Heart left ventricle (tissue), 13 donors: ENCODE measurements around the gene WDR41.

Source experiments
- CTCF ChIP-seq, 12 donors: fragments of 200-600 bp; sonication (generic) in 4 of 12; IDR thresholded peaks; one replicate each; pipeline versions ENCODE4 v1.5.0 to v1.8.0; 2018 to 2022; ENCODE audit warnings: antibody characterized with exemption in 12 of 12, mild to moderate bottlenecking in 5 of 12
- POLR2A ChIP-seq, 2 donors: fragments of 450-650 bp; IDR thresholded peaks; one replicate each; pipeline ENCODE4 v1.6.1; 2017; ENCODE audit warnings: antibody characterized with exemption in 2 of 2, mild to moderate bottlenecking in 2 of 2, moderate library complexity in 2 of 2
- donor health status: ischemic (EF 13 %, LVEDD 7.1; RV severe dilation, severe dysfunction).
- donor health status: DM: no; HTN: yes; CAD: no.
- donor health status: DM: no; HTN: no; CAD: no.
- donor health status: ischemic (EF 25% LVEDD 6.9; RV normal size, moderate dysfunction).
- donor health status: ischemic (EF 25% LVEDD 5.7; RV mildly dilated, moderate dysfunction).
- donor health status: ischemic (EF 35%, LVEDD 5.7; RV mildly dilated, moderate dysfunction).
- donor health status: nonischemic (EF 11% LVEDD 7.7; RV severe dilation, severe dysfunction).
- donor health status: DM: yes; HTN: yes; CAD: no.
- donor health status: PGD.
- donor health status: ischemic (EF 29% LVEDD 5.4; RV normal size, mild dysfunction).
- donor health status: nonischemic (EF 23%, LVEDD 6.1; RV moderate dilation, normal function).

- TF ChIP-seq CTCF (IDR thresholded peaks at IDR 0.05) (no peak), POLR2A (IDR thresholded peaks at IDR 0.05) (no peak)
Measured at GRCh38 chr5:77428526-77428925, 63.6 kb downstream of the WDR41 start.
